ENCODE results near the gene OSER1.

- TF ChIP-seq GATA2 (IDR thresholded peaks at IDR 0.05; ENCODE audit: low read depth, low read length) = no peak
- no peak for TF ChIP-seq GATA3 (IDR thresholded peaks at IDR 0.05; ENCODE audit: low read depth, low read length)
Measured at GRCh38 chr20:44154521-44155001, 56.0 kb downstream of the OSER1 start.

All from SH-SY5Y (cell line).